Caco-2 (cell line): Measurements from ENCODE around the gene PTDSS2. TPM values are rescaled to one million over a fixed set of nuclear protein-coding genes. Genes with fewer than 3 reads are reported as not detected.

Experiments
- BruUV-seq: library from RNA; stranded (reverse); fragments of 400-500 nt; replicated peaks from 2 replicates; lab custom pipeline; 2021; lab: Mats Ljungman, UMichigan
- CTCF ChIA-PET: fragments of 300-600 bp; sonication (Branson Sonifier 250); formaldehyde crosslinking; loops from one replicate; lab custom pipeline; 2022; ENCODE audit warnings: antibody characterized with exemption; lab: Charles Lee
- POLR2A ChIA-PET: fragments of 300-600 bp; sonication (Branson Sonifier 250); formaldehyde crosslinking; loops from one replicate; lab custom pipeline; 2022; ENCODE audit warnings: antibody characterized with exemption; lab: Charles Lee
- DNase-seq, 2 experiments: peaks; one replicate each; pipeline versions ENCODE4 v3.0.0 to v3.0.0-alpha.2; 2020 to 2022
- H3K27me3 ChIP-seq: replicated peaks from 2 replicates; pipeline ENCODE4 v1.6.0; 2011; ENCODE audit warnings: low read length; ENCODE audit not compliant: control insufficient read depth, insufficient read depth
- H3K36me3 ChIP-seq: 2 replicates; pipeline ENCODE4 v1.5.1; 2011; ENCODE audit warnings: low read length; ENCODE audit not compliant: control insufficient read depth, insufficient read depth
- H3K4me1 ChIP-seq: fragments of 250-450 bp; sonication (Bioruptor Pico); 2 replicates; pipeline ENCODE4 v1.5.1; 2020; ENCODE audit warnings: mild to moderate bottlenecking
- H3K4me3 ChIP-seq: 2 replicates; pipeline ENCODE4 v1.5.1; 2011; ENCODE audit warnings: low read depth, mild to moderate bottlenecking, control low read depth, low read length
- H3K9me3 ChIP-seq: fragments of 250-450 bp; sonication (Bioruptor Pico); 2 replicates; pipeline ENCODE4 v1.5.1; 2020; ENCODE audit warnings: mild to moderate bottlenecking, moderate library complexity
- H3K27ac Mint-ChIP-seq: one replicate; pipeline ENCODE4 v1.8.0; 2022; ENCODE audit warnings: mixed read lengths; ENCODE audit not compliant: unreplicated experiment
- H3K27me3 Mint-ChIP-seq: one replicate; pipeline ENCODE4 v1.8.0; 2022; ENCODE audit warnings: mixed read lengths; ENCODE audit not compliant: insufficient read depth, unreplicated experiment
- H3K36me3 Mint-ChIP-seq: one replicate; pipeline ENCODE4 v1.8.0; 2022; ENCODE audit warnings: mild to moderate bottlenecking, mixed read lengths; ENCODE audit not compliant: insufficient read depth, unreplicated experiment
- H3K4me1 Mint-ChIP-seq: one replicate; pipeline ENCODE4 v1.8.0; 2022; ENCODE audit warnings: low read depth, mixed read lengths; ENCODE audit not compliant: unreplicated experiment
- H3K4me3 Mint-ChIP-seq: one replicate; pipeline ENCODE4 v1.8.0; 2022; ENCODE audit warnings: mild to moderate bottlenecking, moderate library complexity, mixed read lengths; ENCODE audit not compliant: unreplicated experiment
- H3K9me3 Mint-ChIP-seq: one replicate; pipeline ENCODE4 v1.8.0; 2022; ENCODE audit warnings: mixed read lengths; ENCODE audit not compliant: unreplicated experiment
- CTCF ChIP-seq, 2 experiments: fragments of 200-600 bp in 1 of 2; IDR thresholded peaks; 1 replicate in 1 of 2; 2 replicates in 1 of 2; pipeline versions ENCODE4 v1.5.1 to v1.8.0; 2011 to 2022; ENCODE audit warnings: antibody characterized with exemption in 1 of 2, control low read depth in 1 of 2, inconsistent platforms in 1 of 2, low read depth in 1 of 2, low read length in 1 of 2, mild to moderate bottlenecking in 1 of 2, moderate library complexity in 1 of 2; ENCODE audit not compliant: insufficient read depth in 1 of 2, severe bottlenecking in 1 of 2, unreplicated experiment in 1 of 2
- intact Hi-C: fragments of 100-400 bp; cut with micrococcal nuclease; formaldehyde crosslinking; loops from one replicate; pipeline ENCODE4 v1.10.0; 2022; ENCODE audit not compliant: unreplicated experiment
- total RNA-seq: library from RNA; stranded (reverse); gene quantifications from 2 replicates; pipeline ENCODE4 v1.2.3, GENCODE V29; 2022

PTDSS2 gene
- total RNA-seq, 1 experiment from 2014 or later, result 44.3 TPM

- H3K4me3 ChIP-seq, result no peak overlapping the region
- H3K9me3 Mint-ChIP-seq, result no peaks in the 10 kb centered on the region
- no peak for TF ChIP-seq CTCF (IDR thresholded peaks at IDR 0.05; ENCODE audit: insufficient read depth in 1 of 2, low read depth in 1 of 2, low read length in 1 of 2, severe bottlenecking in 1 of 2, unreplicated experiment in 1 of 2)
- no peaks in the 10 kb centered on the region; the same call in 1 of the 2 replicates for H3K36me3 ChIP-seq
- no peaks in the 10 kb centered on the region for H3K27me3 ChIP-seq
- no peaks in the 10 kb centered on the region for H3K9me3 ChIP-seq
- H3K27ac Mint-ChIP-seq, result no peak overlapping the region
- H3K4me3 Mint-ChIP-seq, result no peak overlapping the region
- peaks cover 38% of the 10 kb centered on the region for H3K4me1 Mint-ChIP-seq
- intact Hi-C loops, result no loop called here
- ChIA-PET POLR2A (no interaction called here), CTCF (no interaction called here)
- BruUV-seq, result no TSS peak
- H3K4me1 ChIP-seq, result peaks cover 39% of the 10 kb centered on the region
- no peak for DNase-seq
- H3K36me3 Mint-ChIP-seq, result peaks cover 32% of the 10 kb centered on the region
- no peaks in the 10 kb centered on the region for H3K27me3 Mint-ChIP-seq
These were observed 14.2 kb downstream of the PTDSS2 start for GRCh38 chr11:464316-464715.

- Mint-ChIP-seq H3K27me3 (no peaks in the 10 kb centered on the region), H3K4me3 (peak overlapping the region; percentile 39), H3K36me3 (peaks cover 19% of the 10 kb centered on the region), H3K9me3 (no peaks in the 10 kb centered on the region), H3K27ac (peak overlapping the region; percentile 85), H3K4me1 (peaks cover 34% of the 10 kb centered on the region)
- Histone ChIP-seq H3K9me3 (no peaks in the 10 kb centered on the region), H3K36me3 (no peaks in the 10 kb centered on the region; the same call in 1 of the 2 replicates), H3K27me3 (no peaks in the 10 kb centered on the region), H3K4me1 (peaks cover 30% of the 10 kb centered on the region), H3K4me3 (no peak overlapping the region)
- no peak for TF ChIP-seq CTCF (IDR thresholded peaks at IDR 0.05; ENCODE audit: insufficient read depth in 1 of 2, low read depth in 1 of 2, low read length in 1 of 2, severe bottlenecking in 1 of 2, unreplicated experiment in 1 of 2)
- intact Hi-C loops, result no loop called here
- DNase-seq, result peak; percentile 68 to 69
- ChIA-PET POLR2A (interaction anchor here (0.5 to 0.6 kb wide), 2 partner anchors 45 to 240 kb away, joined by 7 to 13 read pairs; no protein-coding TSS in a partner anchor), CTCF (interaction anchor here (0.7 kb wide), 1 partner anchor 16 kb away, joined by 3 read pairs; the partner anchor contains the start of gene PTDSS2)
- no TSS peak for BruUV-seq
These were observed 15.9 kb downstream of the PTDSS2 start for GRCh38 chr11:465896-466530.

- Mint-ChIP-seq H3K4me3 (peak overlapping the region; percentile 22), H3K4me1 (peaks cover 27% of the 10 kb centered on the region), H3K36me3 (peaks cover 26% of the 10 kb centered on the region), H3K27me3 (no peaks in the 10 kb centered on the region), H3K9me3 (no peaks in the 10 kb centered on the region), H3K27ac (peak overlapping the region; percentile 67)
- TF ChIP-seq CTCF (IDR thresholded peaks at IDR 0.05; ENCODE audit: insufficient read depth in 1 of 2, low read depth in 1 of 2, low read length in 1 of 2, severe bottlenecking in 1 of 2, unreplicated experiment in 1 of 2), result no peak
- H3K9me3 ChIP-seq, result no peaks in the 10 kb centered on the region
- POLR2A ChIA-PET, result no interaction called here
- H3K36me3 ChIP-seq, result no peaks in the 10 kb centered on the region; the same call in 1 of the 2 replicates
- H3K4me3 ChIP-seq, result no peak overlapping the region
- H3K27me3 ChIP-seq, result no peaks in the 10 kb centered on the region
- intact Hi-C loops, result no loop called here
- H3K4me1 ChIP-seq, result peaks cover 27% of the 10 kb centered on the region
- DNase-seq, result no peak
- CTCF ChIA-PET, result no interaction called here
- BruUV-seq, result no TSS peak
These were observed 18.0 kb downstream of the PTDSS2 start for GRCh38 chr11:468036-468435.
